ENCODE results near the gene GANC.

The GANC gene

DNA sequence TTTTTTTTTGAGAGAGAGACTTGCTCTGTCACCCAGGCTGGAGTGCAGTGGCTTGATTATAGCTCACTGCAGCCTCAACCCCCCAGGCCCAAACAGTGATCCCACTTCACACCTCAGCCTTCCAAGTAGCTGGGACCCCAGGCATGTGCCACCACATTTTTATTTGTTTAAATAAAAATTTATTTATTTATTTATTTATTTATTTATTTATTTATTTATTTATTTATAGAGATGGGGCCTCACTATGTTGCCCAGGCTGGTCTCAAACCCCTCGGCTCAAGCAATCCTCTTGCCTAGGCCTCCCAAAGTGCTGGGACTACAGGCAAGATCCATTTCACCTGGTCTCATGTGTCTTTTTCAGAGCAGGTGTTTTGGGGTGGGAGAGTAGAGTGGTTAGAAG is 101.8 kb downstream of the GANC start:
- no peak for DNase-seq
- H3K27me3 ChIP-seq (ENCODE audit: insufficient read depth, low read depth, severe bottlenecking) = no peaks in the 10 kb centered on the region
- no peak overlapping the region for H3K27ac ChIP-seq
- H3K9me3 ChIP-seq (ENCODE audit: severe bottlenecking) = peaks cover 10% of the 10 kb centered on the region
- H3K36me3 ChIP-seq = no peaks in the 10 kb centered on the region
- no peak for TF ChIP-seq CTCF (IDR thresholded peaks at IDR 0.05; ENCODE audit: low read depth, low read length)
- no peak overlapping the region for H3K4me3 ChIP-seq (ENCODE audit: low read depth, low read length)

GRCh38 chr15:42375252-42375651 is 102.3 kb downstream of the GANC start:
- DNase-seq = no peak
- Histone ChIP-seq H3K36me3 (no peaks in the 10 kb centered on the region), H3K4me3 (ENCODE audit: low read depth, low read length) (no peak overlapping the region), H3K27ac (no peak overlapping the region), H3K9me3 (ENCODE audit: severe bottlenecking) (peaks cover 10% of the 10 kb centered on the region), H3K27me3 (ENCODE audit: insufficient read depth, low read depth, severe bottlenecking) (no peaks in the 10 kb centered on the region)
- TF ChIP-seq CTCF (IDR thresholded peaks at IDR 0.05; ENCODE audit: low read depth, low read length) = no peak

DNA sequence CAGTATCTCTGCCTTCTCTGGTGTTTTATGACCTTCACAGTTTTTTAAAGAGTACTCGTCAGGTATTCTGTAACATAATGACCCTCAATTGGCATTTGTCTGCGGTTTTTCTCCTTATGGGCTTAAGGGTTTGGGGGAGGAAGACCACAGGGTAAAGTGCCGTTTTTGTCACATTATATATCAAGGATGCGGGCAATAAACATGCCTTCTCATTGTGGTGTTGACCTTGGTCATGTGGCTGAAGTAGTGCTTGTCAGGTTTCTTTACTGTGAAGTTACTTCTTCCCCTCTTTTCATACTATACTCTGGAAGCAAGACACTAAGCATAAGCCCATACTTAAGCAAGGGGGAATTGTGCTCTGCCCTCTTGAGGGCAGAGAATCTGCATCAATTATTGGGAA is 102.9 kb downstream of the GANC start:
- Histone ChIP-seq H3K27ac (no peak overlapping the region), H3K4me3 (ENCODE audit: low read depth, low read length) (no peak overlapping the region), H3K27me3 (ENCODE audit: insufficient read depth, low read depth, severe bottlenecking) (no peaks in the 10 kb centered on the region), H3K9me3 (ENCODE audit: severe bottlenecking) (peaks cover 10% of the 10 kb centered on the region), H3K36me3 (no peaks in the 10 kb centered on the region)
- no peak for TF ChIP-seq CTCF (IDR thresholded peaks at IDR 0.05; ENCODE audit: low read depth, low read length)
- DNase-seq = no peak

GRCh38 chr15:42378011-42378410 is 105.0 kb downstream of the GANC start:
- TF ChIP-seq CTCF (IDR thresholded peaks at IDR 0.05; ENCODE audit: low read depth, low read length) = no peak
- Histone ChIP-seq H3K27ac (no peak overlapping the region), H3K27me3 (ENCODE audit: insufficient read depth, low read depth, severe bottlenecking) (no peaks in the 10 kb centered on the region), H3K36me3 (no peaks in the 10 kb centered on the region), H3K9me3 (ENCODE audit: severe bottlenecking) (peaks cover 9% of the 10 kb centered on the region), H3K4me3 (ENCODE audit: low read depth, low read length) (no peak overlapping the region)
- no peak for DNase-seq

- no peak overlapping the region for H3K27ac ChIP-seq
- no peak overlapping the region for H3K4me3 ChIP-seq (ENCODE audit: low read depth, low read length)
- TF ChIP-seq CTCF (IDR thresholded peaks at IDR 0.05; ENCODE audit: low read depth, low read length) = no peak
- DNase-seq = no peak
- H3K9me3 ChIP-seq (ENCODE audit: severe bottlenecking) = no peaks in the 10 kb centered on the region
- no peaks in the 10 kb centered on the region for H3K27me3 ChIP-seq (ENCODE audit: insufficient read depth, low read depth, severe bottlenecking)
- no peaks in the 10 kb centered on the region for H3K36me3 ChIP-seq
Observed at GRCh38 chr15:42384597-42384996, 111.6 kb downstream of the GANC start.

DNA sequence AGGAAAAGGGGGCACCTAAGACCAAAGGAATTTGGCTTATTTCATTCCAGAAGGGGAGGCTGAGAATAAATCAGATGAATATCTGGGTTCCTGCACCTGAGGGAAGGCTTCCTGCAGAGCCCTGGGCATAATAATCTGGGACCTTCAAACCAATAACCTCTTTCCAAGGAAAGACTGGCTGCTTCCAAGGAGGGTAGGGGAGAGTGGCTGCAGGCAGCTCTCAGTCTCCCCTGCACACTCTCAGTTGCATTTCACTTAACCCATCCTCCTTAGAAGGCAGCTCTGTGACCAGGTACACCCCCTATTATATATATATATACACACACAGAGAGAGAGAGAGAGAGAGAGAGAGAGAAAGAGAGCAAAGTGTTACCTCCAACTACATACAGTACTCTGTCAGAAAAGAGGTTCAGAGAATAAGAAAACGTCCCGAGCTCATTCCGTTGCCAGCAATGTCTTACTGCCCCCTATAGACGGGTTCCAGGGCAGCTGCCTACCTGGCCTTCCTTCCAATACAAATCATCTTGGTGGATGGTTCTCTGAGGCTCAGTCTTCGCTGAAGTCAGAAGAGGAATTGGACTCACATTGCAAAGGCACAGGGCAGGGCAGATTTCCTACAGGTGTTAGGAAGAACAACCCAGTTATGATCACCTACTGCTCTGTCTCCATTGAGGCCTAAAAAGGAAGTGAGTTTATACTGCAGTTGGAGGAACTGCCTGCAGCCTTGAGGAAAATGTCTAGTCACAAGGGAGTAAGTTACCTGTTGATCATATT is 112.4 kb downstream of the GANC start:
- TF ChIP-seq CTCF (IDR thresholded peaks at IDR 0.05; ENCODE audit: low read depth, low read length) = peak; percentile 89
- no peaks in the 10 kb centered on the region for H3K36me3 ChIP-seq
- H3K4me3 ChIP-seq (ENCODE audit: low read depth, low read length) = no peak overlapping the region
- no peaks in the 10 kb centered on the region for H3K27me3 ChIP-seq (ENCODE audit: insufficient read depth, low read depth, severe bottlenecking)
- peak; percentile 73 for DNase-seq
- H3K9me3 ChIP-seq (ENCODE audit: severe bottlenecking) = no peaks in the 10 kb centered on the region
- H3K27ac ChIP-seq = no peak overlapping the region
